Omental fat pad (tissue), 4 donors: ENCODE measurements around the gene PRKCE. TPM values are rescaled to one million over a fixed set of nuclear protein-coding genes. Genes with fewer than 3 reads are reported as not detected.

ENCODE experiments used
- ATAC-seq: fragments of 150-250 bp; one replicate; pipeline ENCODE4 v1.9.1; 2016; ENCODE audit warnings: mild to moderate bottlenecking, moderate library complexity; ENCODE audit not compliant: low FRiP score
- DNase-seq: peaks from one replicate; pipeline ENCODE4 v3.0.0-alpha.2; 2019; ENCODE audit warnings: low spot score
- CTCF ChIP-seq, 3 donors: fragments of 450-650 bp; IDR thresholded peaks; one replicate each; pipeline ENCODE4 v1.5.1; 2016 to 2017; ENCODE audit warnings: antibody characterized with exemption in 3 of 3, mild to moderate bottlenecking in 3 of 3, moderate library complexity in 2 of 3
- total RNA-seq, 4 donors: library from RNA; depleted of rRNA; stranded (reverse); fragments of >200 nt; gene quantifications; one replicate each; pipeline ENCODE4 v1.1.0, GENCODE V29; 2016

Gene PRKCE
- total RNA-seq, 4 donors from 2014 or later: 8.8 to 24.3 (median 14.0) TPM

- DNase-seq (no peak), ATAC-seq (no peak)
- TF ChIP-seq CTCF (IDR thresholded peaks at IDR 0.05): no peak
These were observed 405.1 kb downstream of the PRKCE start for GRCh38 chr2:46056541-46056940.

GRCh38 chr2:46058140-46058539 is 406.7 kb downstream of the PRKCE start:
- no peak for DNase-seq
- ATAC-seq: no peak
- TF ChIP-seq CTCF (IDR thresholded peaks at IDR 0.05): no peak

- peak in 2 of 3 donors; percentile 32 to 72 for TF ChIP-seq CTCF (IDR thresholded peaks at IDR 0.05)
- DNase-seq (peak; percentile 93), ATAC-seq (no peak)
These were observed 411.4 kb downstream of the PRKCE start for GRCh38 chr2:46062637-46063412.

- ATAC-seq: no peak
These were observed 412.9 kb downstream of the PRKCE start for GRCh38 chr2:46064396-46064795.

GRCh38 chr2:46065152-46065551 is 413.7 kb downstream of the PRKCE start:
- ATAC-seq (no peak), DNase-seq (no peak)
- TF ChIP-seq CTCF (IDR thresholded peaks at IDR 0.05): no peak

More at GRCh38 chr2:46064396-46064795, 412.9 kb downstream of the PRKCE start:
- TF ChIP-seq CTCF (IDR thresholded peaks at IDR 0.05): no peak
- DNase-seq: no peak

- TF ChIP-seq CTCF (IDR thresholded peaks at IDR 0.05): no peak
- no peak for ATAC-seq
- DNase-seq: no peak
These were observed 414.6 kb downstream of the PRKCE start for GRCh38 chr2:46066116-46066515.

GRCh38 chr2:46066601-46067000 is 415.1 kb downstream of the PRKCE start:
- TF ChIP-seq CTCF (IDR thresholded peaks at IDR 0.05): no peak
- no peak for DNase-seq
- no peak for ATAC-seq
